GM12878 (cell line): Measurements from ENCODE around the gene UBAC2. TPM values are rescaled to one million over a fixed set of nuclear protein-coding genes. Genes with fewer than 3 reads are reported as not detected.
A peak's percentile ranks its signal among the peaks of the same experiment; 100 is the strongest.

Experiments used
- CBFB ChIP-seq: IDR thresholded peaks from 2 replicates; pipeline ENCODE4 v1.6.1; 2016; ENCODE audit warnings: antibody characterized with exemption, low read depth
- CHD2 ChIP-seq: IDR thresholded peaks from 2 replicates; pipeline ENCODE4 v1.6.1; 2011; ENCODE audit warnings: low read depth, low read length, improper control_type of control experiment, borderline replicate concordance
- EED ChIP-seq: sonication (generic); IDR thresholded peaks from 2 replicates; pipeline ENCODE4 v1.6.1; 2016; ENCODE audit warnings: antibody characterized with exemption, low read depth
- GABPA ChIP-seq: IDR thresholded peaks from 2 replicates; pipeline ENCODE4 v1.6.1; 2014; ENCODE audit warnings: antibody characterized with exemption, low read depth, mild to moderate bottlenecking, inconsistent platforms
- IRF4 ChIP-seq: IDR thresholded peaks from 2 replicates; pipeline ENCODE4 v1.6.1; 2011; ENCODE audit warnings: low read depth, low read length
- JUNB ChIP-seq: IDR thresholded peaks from 2 replicates; pipeline ENCODE4 v1.6.1; 2016; ENCODE audit warnings: antibody characterized with exemption, mild to moderate bottlenecking
- KDM1A ChIP-seq: fragments of 200-600 bp; sonication (generic); IDR thresholded peaks from 2 replicates; pipeline ENCODE4 v1.6.1; 2016; ENCODE audit warnings: borderline replicate concordance
- KLF5 ChIP-seq: fragments of 450-650 bp; IDR thresholded peaks from 2 replicates; pipeline ENCODE4 v1.6.1; 2014; ENCODE audit warnings: mild to moderate bottlenecking; ENCODE audit not compliant: partially characterized antibody
- MEF2B ChIP-seq: fragments of 450-650 bp; IDR thresholded peaks from 2 replicates; pipeline ENCODE4 v1.6.1; 2018; ENCODE audit warnings: mild to moderate bottlenecking, moderate library complexity; ENCODE audit not compliant: partially characterized antibody, poor library complexity, severe bottlenecking
- MTA2 ChIP-seq: fragments of 450-650 bp; IDR thresholded peaks from 2 replicates; pipeline ENCODE4 v1.6.1; 2016; ENCODE audit warnings: low read depth, mild to moderate bottlenecking, moderate library complexity
- NFIC ChIP-seq: IDR thresholded peaks from 2 replicates; pipeline ENCODE4 v1.6.1; 2012; ENCODE audit warnings: low read depth, mild to moderate bottlenecking, inconsistent platforms, low read length, moderate library complexity
- NR2C1 ChIP-seq: fragments of 450-650 bp; IDR thresholded peaks from 2 replicates; pipeline ENCODE4 v1.6.1; 2017; ENCODE audit warnings: antibody characterized with exemption, mild to moderate bottlenecking, moderate library complexity
- ZNF687 ChIP-seq: fragments of 450-650 bp; IDR thresholded peaks from 2 replicates; pipeline ENCODE4 v1.6.1; 2017; ENCODE audit warnings: mild to moderate bottlenecking, moderate library complexity
- polyA plus RNA-seq, 11 experiments: library from polyadenylated mRNA; depleted of rRNA in 4 of 11; unstranded in 6 of 11; stranded (reverse) in 5 of 11; fragments of >200 nt; fragmentation: Nextera tagmentation in 4 of 11; fragmentation: Illumina TruSeq in 1 of 11; extraction: Ambion mirVana in 4 of 11; extraction: Trizol in 1 of 11; gene quantifications; 1 replicate in 1 of 11; 2 replicates in 10 of 11; pipeline versions ENCODE4 v1.2.1 to v1.2.3, GENCODE V29; 2011 to 2016; ENCODE audit warnings: inconsistent platforms in 2 of 11, missing spikeins in 2 of 11, low read depth in 1 of 11
- total RNA-seq, 4 experiments: library from RNA; depleted of rRNA in 3 of 4; stranded (reverse); fragments of >200 nt in 3 of 4; fragmentation: Illumina TruSeq in 1 of 4; extraction: Trizol in 1 of 4; gene quantifications; 2 replicates each; pipeline versions ENCODE4 v1.2.1 to v1.2.3, GENCODE V29; 2013 to 2021

UBAC2 gene
- total and polyA plus RNA-seq, 10 of the 15 experiments (the other 5 are each of a cell fraction or from before 2014, with no cell fraction given) = 3.0 to 54.6 (median 17.4) TPM

- TF ChIP-seq ZNF687 (0 out of 2 replicates have a peak, but pooled peaks have one; percentile 29), MTA2 (peak; percentile 50; the same call in 1 of the 2 replicates), KDM1A (no peak), GABPA (peak; percentile 36; the same call in 1 of the 2 replicates), KLF5 (no peak), NFIC (peak; percentile 36; the same call in 1 of the 2 replicates), EED (peak; percentile 73), MEF2B (peak; percentile 46), NR2C1 (peak; percentile 38; the same call in 1 of the 2 replicates), CBFB (peak; percentile 63; the same call in 1 of the 2 replicates), CHD2 (no peak), JUNB (peak; percentile 78), IRF4 (peak; percentile 71; the same call in 1 of the 2 replicates)
- TF ChIP-seq, all 136 proteins: peak for 21
Observed at GRCh38 chr13:99237981-99238662, 37.5 kb downstream of the UBAC2 start (continued).
